Measurements from ENCODE around the gene GRB10. TPM values are rescaled to one million over a fixed set of nuclear protein-coding genes. Genes with fewer than 3 reads are reported as not detected.

GRB10 gene
- total RNA-seq, 1 experiment from 2014 or later, result 68.2 TPM

DNA sequence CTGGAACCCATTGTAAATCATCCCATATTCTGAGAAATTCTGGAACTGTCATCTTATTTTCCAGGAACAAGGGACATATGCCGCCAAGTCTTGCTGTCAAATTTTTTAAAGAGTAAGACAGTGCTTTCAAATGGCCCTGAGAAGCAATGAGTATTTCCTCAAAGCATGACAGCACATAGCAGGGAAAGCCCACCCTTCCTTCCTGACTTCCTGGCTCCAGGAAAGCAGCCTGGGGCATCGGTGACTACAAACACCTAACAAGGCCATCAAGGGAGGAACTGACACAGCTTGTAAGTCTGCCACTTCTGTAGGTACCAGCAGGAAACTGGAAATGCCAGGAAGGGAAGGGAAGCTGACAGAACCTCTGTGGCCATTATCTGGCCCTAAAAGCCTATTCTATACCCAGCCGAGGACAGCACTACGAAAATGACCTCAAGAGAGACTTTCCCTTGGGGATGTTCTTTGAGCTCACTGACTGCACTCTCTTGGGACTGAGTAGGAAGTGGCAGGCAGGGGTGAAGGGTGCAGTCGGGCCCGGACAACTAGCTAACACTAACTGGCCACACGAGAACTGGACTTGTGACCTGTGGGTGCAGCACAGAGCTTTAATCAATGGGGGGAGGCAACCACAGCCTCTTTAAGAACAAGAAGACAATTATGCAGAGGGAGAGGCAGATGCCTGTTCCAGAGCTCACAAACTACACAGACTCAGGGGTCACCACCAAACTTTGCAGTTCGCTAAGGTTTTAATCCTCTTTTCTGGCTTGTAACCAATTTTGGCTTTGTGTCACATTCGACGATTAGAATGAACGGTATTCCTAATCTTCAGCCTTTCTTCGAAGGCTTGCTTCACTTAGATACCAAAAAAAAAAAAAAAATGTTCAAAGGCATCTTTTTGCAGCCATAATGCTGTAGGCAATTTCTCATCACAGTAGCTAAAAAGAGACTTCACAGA is 52.0 kb downstream of the GRB10 start:
- H3K27ac Mint-ChIP-seq (ENCODE audit: low read depth, unreplicated experiment), result no peak overlapping the region
- H3K4me3 Mint-ChIP-seq (ENCODE audit: unreplicated experiment), result no peak overlapping the region
- CTCF ChIA-PET, result interaction anchor here (0.7 to 1.3 kb wide), 4 partner anchors 19 to 430 kb away, joined by 3 to 5 read pairs (median 4); no protein-coding TSS in a partner anchor

GRCh38 chr7:50729962-50730361 is 52.7 kb downstream of the GRB10 start:
- POLR2A ChIA-PET, result interaction anchor here (0.6 to 1.3 kb wide), 2 partner anchors 10 to 44 kb away, joined by 3 to 6 read pairs; no protein-coding TSS in a partner anchor
- CTCF ChIA-PET, result interaction anchor here (0.6 to 1.3 kb wide), 4 partner anchors 32 to 438 kb away, joined by 3 to 5 read pairs (median 3); no protein-coding TSS in a partner anchor
- no peak overlapping the region for H3K4me3 Mint-ChIP-seq (ENCODE audit: unreplicated experiment)
- H3K27me3 Mint-ChIP-seq (ENCODE audit: insufficient read depth, unreplicated experiment), result no peaks in the 10 kb centered on the region
- TF ChIP-seq, protein P1, sequence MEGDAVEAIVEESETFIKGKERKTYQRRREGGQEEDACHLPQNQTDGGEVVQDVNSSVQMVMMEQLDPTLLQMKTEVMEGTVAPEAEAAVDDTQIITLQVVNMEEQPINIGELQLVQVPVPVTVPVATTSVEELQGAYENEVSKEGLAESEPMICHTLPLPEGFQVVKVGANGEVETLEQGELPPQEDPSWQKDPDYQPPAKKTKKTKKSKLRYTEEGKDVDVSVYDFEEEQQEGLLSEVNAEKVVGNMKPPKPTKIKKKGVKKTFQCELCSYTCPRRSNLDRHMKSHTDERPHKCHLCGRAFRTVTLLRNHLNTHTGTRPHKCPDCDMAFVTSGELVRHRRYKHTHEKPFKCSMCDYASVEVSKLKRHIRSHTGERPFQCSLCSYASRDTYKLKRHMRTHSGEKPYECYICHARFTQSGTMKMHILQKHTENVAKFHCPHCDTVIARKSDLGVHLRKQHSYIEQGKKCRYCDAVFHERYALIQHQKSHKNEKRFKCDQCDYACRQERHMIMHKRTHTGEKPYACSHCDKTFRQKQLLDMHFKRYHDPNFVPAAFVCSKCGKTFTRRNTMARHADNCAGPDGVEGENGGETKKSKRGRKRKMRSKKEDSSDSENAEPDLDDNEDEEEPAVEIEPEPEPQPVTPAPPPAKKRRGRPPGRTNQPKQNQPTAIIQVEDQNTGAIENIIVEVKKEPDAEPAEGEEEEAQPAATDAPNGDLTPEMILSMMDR (IDR thresholded peaks at IDR 0.05; ENCODE audit: unreplicated experiment), result no peak
- intact Hi-C loops (cut with micrococcal nuclease), result no loop called here
- no TSS peak for BruUV-seq (replicated peaks)
- peaks cover 12% of the 10 kb centered on the region for H3K4me1 Mint-ChIP-seq (ENCODE audit: insufficient read depth, unreplicated experiment)
- H3K9me3 Mint-ChIP-seq (ENCODE audit: unreplicated experiment), result no peaks in the 10 kb centered on the region
- H3K36me3 Mint-ChIP-seq (ENCODE audit: insufficient read depth, unreplicated experiment), result peaks cover 11% of the 10 kb centered on the region
- no peak overlapping the region for H3K27ac Mint-ChIP-seq (ENCODE audit: low read depth, unreplicated experiment)
- no peak for DNase-seq (ENCODE audit: unreplicated experiment)

More for the DNA sequence above, 52.0 kb downstream of the GRB10 start:
- BruUV-seq (replicated peaks), result no TSS peak
- no peaks in the 10 kb centered on the region for H3K9me3 Mint-ChIP-seq (ENCODE audit: unreplicated experiment)
- no peaks in the 10 kb centered on the region for H3K27me3 Mint-ChIP-seq (ENCODE audit: insufficient read depth, unreplicated experiment)
- H3K36me3 Mint-ChIP-seq (ENCODE audit: insufficient read depth, unreplicated experiment), result peaks cover 16% of the 10 kb centered on the region
- H3K4me1 Mint-ChIP-seq (ENCODE audit: insufficient read depth, unreplicated experiment), result peaks cover 12% of the 10 kb centered on the region
- POLR2A ChIA-PET, result interaction anchor here (0.6 to 1.3 kb wide), 2 partner anchors 11 to 1804 kb away, joined by 3 read pairs; no protein-coding TSS in a partner anchor
- intact Hi-C loops (cut with micrococcal nuclease), result no loop called here
- no peak for DNase-seq (ENCODE audit: unreplicated experiment)
- TF ChIP-seq, protein P1 (IDR thresholded peaks at IDR 0.05; ENCODE audit: unreplicated experiment), result no peak

- intact Hi-C loops (cut with micrococcal nuclease), result no loop called here
- Mint-ChIP-seq H3K9me3 (ENCODE audit: unreplicated experiment) (no peaks in the 10 kb centered on the region), H3K27me3 (ENCODE audit: insufficient read depth, unreplicated experiment) (no peaks in the 10 kb centered on the region), H3K4me3 (ENCODE audit: unreplicated experiment) (no peak overlapping the region), H3K4me1 (ENCODE audit: insufficient read depth, unreplicated experiment) (peaks cover under 1% of the 10 kb centered on the region), H3K36me3 (ENCODE audit: insufficient read depth, unreplicated experiment) (peaks cover 10% of the 10 kb centered on the region), H3K27ac (ENCODE audit: low read depth, unreplicated experiment) (no peak overlapping the region)
- CTCF ChIA-PET, result interaction anchor here (1.1 kb wide), 1 partner anchor 93 kb away, joined by 4 read pairs; no protein-coding TSS in a partner anchor
- DNase-seq (ENCODE audit: unreplicated experiment), result peak; percentile 8
- POLR2A ChIA-PET, result interaction anchor here (0.7 kb wide), 1 partner anchor 308 kb away, joined by 3 read pairs; no protein-coding TSS in a partner anchor
- TF ChIP-seq, protein P1 (IDR thresholded peaks at IDR 0.05; ENCODE audit: unreplicated experiment), result no peak
- no TSS peak for BruUV-seq (replicated peaks)
Observed at GRCh38 chr7:50728184-50728583, 54.5 kb downstream of the GRB10 start.

GRCh38 chr7:50727711-50728110 is 55.0 kb downstream of the GRB10 start:
- no peak for DNase-seq (ENCODE audit: unreplicated experiment)
- Mint-ChIP-seq H3K27me3 (ENCODE audit: insufficient read depth, unreplicated experiment) (no peaks in the 10 kb centered on the region), H3K9me3 (ENCODE audit: unreplicated experiment) (no peaks in the 10 kb centered on the region), H3K4me3 (ENCODE audit: unreplicated experiment) (no peak overlapping the region), H3K36me3 (ENCODE audit: insufficient read depth, unreplicated experiment) (peaks cover 10% of the 10 kb centered on the region), H3K4me1 (ENCODE audit: insufficient read depth, unreplicated experiment) (no peaks in the 10 kb centered on the region), H3K27ac (ENCODE audit: low read depth, unreplicated experiment) (no peak overlapping the region)
- CTCF ChIA-PET, result interaction anchor here (1.1 kb wide), 2 partner anchors 10 to 93 kb away, joined by 4 read pairs; no protein-coding TSS in a partner anchor
- BruUV-seq (replicated peaks), result no TSS peak
- POLR2A ChIA-PET, result interaction anchor here (0.7 kb wide), 1 partner anchor 308 kb away, joined by 3 read pairs; no protein-coding TSS in a partner anchor
- intact Hi-C loops (cut with micrococcal nuclease), result no loop called here
- TF ChIP-seq, protein P1 (IDR thresholded peaks at IDR 0.05; ENCODE audit: unreplicated experiment), result no peak
